IMR-90 (cell line): ENCODE measurements around the gene ETS1. TPM values are rescaled to one million over a fixed set of nuclear protein-coding genes. Genes with fewer than 3 reads are reported as not detected.

Source experiments
- ATAC-seq: fragments of 200-7000 bp; cut with Tn5 transposase; 2 replicates; pipeline ENCODE4 v1.9.1; 2020; ENCODE audit warnings: low read depth, mild to moderate bottlenecking, moderate library complexity
- BruUV-seq: library from RNA; stranded (reverse); fragments of 400-500 nt; replicated peaks from 2 replicates; lab custom pipeline; 2021; lab: Mats Ljungman, UMichigan
- CTCF ChIA-PET: fragments of 300-600 bp; formaldehyde crosslinking; extraction: SDS; loops from one replicate; lab custom pipeline; 2021; ENCODE audit warnings: antibody characterized with exemption; lab: Yijun Ruan, JAX
- POLR2A ChIA-PET: fragments of 300-600 bp; sonication (Branson Sonifier 250); formaldehyde crosslinking; loops from one replicate; lab custom pipeline; 2022; ENCODE audit warnings: antibody characterized with exemption; ENCODE audit not compliant: unreplicated experiment; lab: Charles Lee
- DNase-seq: peaks from one replicate; pipeline ENCODE4 v3.0.0; 2013
- H2AFZ ChIP-seq: replicated peaks from 2 replicates; pipeline ENCODE3; 2013; ENCODE audit warnings: low read length, mild to moderate bottlenecking; ENCODE audit not compliant: poor library complexity
- H2AK5ac ChIP-seq: 2 replicates; pipeline ENCODE4 v1.6.1; 2013; ENCODE audit warnings: low read depth, low read length, inconsistent platforms
- H2AK9ac ChIP-seq: replicated peaks from 2 replicates; pipeline ENCODE3; 2013; ENCODE audit warnings: mild to moderate bottlenecking, low read depth, low read length, moderate library complexity; ENCODE audit not compliant: poor library complexity
- H2BK120ac ChIP-seq: 2 replicates; pipeline ENCODE4 v1.6.1; 2013; ENCODE audit warnings: low read depth, low read length, inconsistent platforms
- H2BK15ac ChIP-seq: 3 replicates; pipeline ENCODE4 v1.6.1; 2013; ENCODE audit warnings: low read depth, low read length, inconsistent platforms
- H2BK20ac ChIP-seq: 2 replicates; pipeline ENCODE4 v1.6.1; 2013; ENCODE audit warnings: low read depth, mild to moderate bottlenecking, inconsistent platforms, low read length, moderate library complexity
- H2BK5ac ChIP-seq: 2 replicates; pipeline ENCODE4 v1.6.1; 2013; ENCODE audit warnings: mild to moderate bottlenecking, low read depth, low read length, inconsistent platforms; ENCODE audit not compliant: poor library complexity, severe bottlenecking
- H3K14ac ChIP-seq: replicated peaks from 2 replicates; pipeline ENCODE4 v1.6.1; 2013; ENCODE audit warnings: low read depth, low read length, inconsistent platforms
- H3K18ac ChIP-seq: 2 replicates; pipeline ENCODE4 v1.6.1; 2013; ENCODE audit warnings: low read depth, low read length, control low read depth
- H3K23ac ChIP-seq: 2 replicates; pipeline ENCODE4 v1.6.1; 2013; ENCODE audit warnings: low read depth, low read length, inconsistent platforms
- H3K27ac ChIP-seq: 2 replicates; pipeline ENCODE4 v1.5.1; 2013; ENCODE audit warnings: mild to moderate bottlenecking, control low read depth, low read length; ENCODE audit not compliant: insufficient read depth
- H3K27me3 ChIP-seq: 2 replicates; pipeline ENCODE4 v1.6.1; 2013; ENCODE audit warnings: low read length; ENCODE audit not compliant: control insufficient read depth, insufficient read depth
- H3K36me3 ChIP-seq: 2 replicates; pipeline ENCODE4 v1.6.1; 2013; ENCODE audit warnings: low read length, mixed read lengths; ENCODE audit not compliant: control insufficient read depth, insufficient read depth
- H3K4ac ChIP-seq: 2 replicates; pipeline ENCODE4 v1.6.1; 2013; ENCODE audit warnings: low read depth, low read length, inconsistent platforms
- H3K4me1 ChIP-seq: 2 replicates; pipeline ENCODE4 v1.6.1; 2013; ENCODE audit warnings: low read length, mixed read lengths; ENCODE audit not compliant: control insufficient read depth, insufficient read depth
- H3K4me2 ChIP-seq: 2 replicates; pipeline ENCODE4 v1.6.1; 2013; ENCODE audit warnings: low read depth, mild to moderate bottlenecking, control low read depth, low read length, moderate library complexity
- H3K4me3 ChIP-seq: 2 replicates; pipeline ENCODE4 v1.5.1; 2013; ENCODE audit warnings: low read depth, mild to moderate bottlenecking, control low read depth, low read length, moderate library complexity; ENCODE audit not compliant: insufficient read depth
- H3K56ac ChIP-seq: 2 replicates; pipeline ENCODE4 v1.6.1; 2013; ENCODE audit warnings: low read length, inconsistent platforms; ENCODE audit not compliant: insufficient read depth; ENCODE audit errors: extremely low read depth
- H3K79me1 ChIP-seq, 2 experiments: 2 replicates each; pipeline ENCODE4 v1.6.1; 2013; ENCODE audit warnings: low read length in 2 of 2, inconsistent platforms in 1 of 2, low read depth in 1 of 2
- H3K9ac ChIP-seq: 2 replicates; pipeline ENCODE4 v1.6.1; 2013; ENCODE audit warnings: low read depth, low read length, control low read depth
- H3K9me1 ChIP-seq: 2 replicates; pipeline ENCODE4 v1.6.1; 2013; ENCODE audit warnings: low read length, inconsistent platforms; ENCODE audit not compliant: insufficient read depth
- H3K9me3 ChIP-seq: 2 replicates; pipeline ENCODE4 v1.6.1; 2013; ENCODE audit warnings: low read length; ENCODE audit not compliant: control insufficient read depth, insufficient read depth
- H4K20me1 ChIP-seq: 2 replicates; pipeline ENCODE4 v1.6.1; 2013; ENCODE audit warnings: low read length, inconsistent platforms; ENCODE audit not compliant: insufficient read depth
- H4K5ac ChIP-seq: 2 replicates; pipeline ENCODE4 v1.6.1; 2013; ENCODE audit warnings: mild to moderate bottlenecking, low read depth, low read length, control low read depth
- H4K8ac ChIP-seq, 2 experiments: 2 replicates each; pipeline ENCODE4 v1.6.1; 2013; ENCODE audit warnings: low read depth in 2 of 2, low read length in 2 of 2, control low read depth in 1 of 2, inconsistent platforms in 1 of 2
- H4K91ac ChIP-seq: 2 replicates; pipeline ENCODE4 v1.6.1; 2013; ENCODE audit warnings: low read depth, low read length, inconsistent platforms; ENCODE audit not compliant: insufficient read depth
- CEBPB ChIP-seq: IDR thresholded peaks from 2 replicates; pipeline ENCODE4 v1.6.1; 2012; ENCODE audit warnings: low read depth, low read length, improper control_type of control experiment
- FOS ChIP-seq: fragments of 150-350 bp; IDR thresholded peaks from 2 replicates; pipeline ENCODE4 v1.6.1; 2016; ENCODE audit warnings: low read depth, low read length
- MXI1 ChIP-seq: IDR thresholded peaks from 2 replicates; pipeline ENCODE4 v1.6.1; 2012; ENCODE audit warnings: low read depth, mild to moderate bottlenecking, low read length, moderate library complexity, borderline replicate concordance
- WGBS, 2 experiments: methylation state at CpG; one replicate each; pipeline versions ENCODE4 v1.1.5 to v1.1.7; 2013; ENCODE audit warnings: missing lambda C conversion rate in 2 of 2; ENCODE audit not compliant: insufficient read length in 1 of 2; ENCODE audit errors: extremely low coverage in 2 of 2; 5-methylcytosine and 5-hydroxymethylcytosine counted together
- dilution Hi-C: fragments of 300-500 bp; cut with HindIII; formaldehyde crosslinking; loops from one replicate; pipeline ENCODE4 v1.14.3; 2018; ENCODE audit warnings: low sequenced_read_pairs; ENCODE audit not compliant: unreplicated experiment
- in situ Hi-C: fragments of 300-500 bp; cut with MboI; formaldehyde crosslinking; loops from 3 replicates; pipeline ENCODE4 v1.14.3; 2019; ENCODE audit warnings: low sequenced_read_pairs, inconsistent platforms, mixed read lengths
- intact Hi-C: fragments of 100-400 bp; cut with micrococcal nuclease; formaldehyde crosslinking; loops from 2 replicates; pipeline ENCODE4 v1.10.0; 2022
- microRNA-seq, 2 experiments: library from miRNA; stranded (forward) in 1 of 2; unstranded in 1 of 2; fragments of 10-50 nt in 1 of 2; fragments of <30 nt in 1 of 2; gene quantifications in 1 of 2; microRNA quantifications in 1 of 2; one replicate each; pipeline versions ENCODE3 to v1.1.0; 2013 to 2020; ENCODE audit not compliant: insufficient read depth in 1 of 2, insufficient read length in 1 of 2, unreplicated experiment in 1 of 2
- polyA plus RNA-seq, 3 experiments: library from polyadenylated mRNA; depleted of rRNA; stranded (reverse); fragments of >200 nt; gene quantifications; 2 replicates each; pipeline ENCODE4 v1.2.3, GENCODE V29; 2012; ENCODE audit warnings: low replicate concordance in 1 of 3
- small RNA-seq, 5 experiments: library from RNA; depleted of rRNA; stranded (forward); fragments of <200 nt; gene quantifications; one replicate each; pipeline ENCODE3, GENCODE V24; 2012
- total RNA-seq: library from RNA; depleted of rRNA; stranded (reverse); fragments of >200 nt; gene quantifications from 2 replicates; pipeline ENCODE4 v1.2.3, GENCODE V29; 2012; rRNA removed

ETS1 gene
- total and polyA plus RNA-seq, 2 of the 4 experiments (the other 2 are of a cell fraction) = 41.2 to 56.3 TPM

DNA sequence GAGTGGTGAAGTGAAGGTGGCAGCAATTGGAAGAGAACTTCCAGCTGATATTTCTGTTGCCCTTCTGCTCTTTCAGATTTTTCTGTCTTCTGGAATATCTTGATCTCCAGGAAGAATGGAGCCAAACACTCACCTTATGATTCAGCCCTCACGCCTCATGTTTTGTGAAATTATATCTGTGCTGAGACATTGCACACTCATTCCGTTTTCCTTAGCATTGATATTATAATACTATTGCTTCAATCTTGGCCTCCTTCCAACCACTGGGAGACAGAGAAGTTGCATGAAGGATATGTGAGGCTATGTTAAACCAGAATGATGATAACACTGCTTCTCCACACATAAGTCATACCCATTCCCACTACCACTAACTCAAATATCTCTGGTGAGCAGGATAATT lies 177.9 kb downstream of the ETS1 start:
- no peak overlapping the region for H2AFZ ChIP-seq
- peak; percentile 94 for DNase-seq
- in situ Hi-C loops = loop anchor here (25.0 kb wide), 1 partner anchor 372 kb away; no protein-coding TSS in a partner anchor
- ChIA-PET POLR2A (no interaction called here), CTCF (no interaction called here)
- no peak overlapping the region for H4K5ac ChIP-seq
- H2BK20ac ChIP-seq = no peak overlapping the region
- TF ChIP-seq CEBPB (peak; percentile 87), MXI1 (no peak), FOS (peak; percentile 25; the same call in 1 of the 2 replicates)
- peaks cover 7% of the 10 kb centered on the region; the same call in 1 of the 2 replicates for H3K9me1 ChIP-seq
- H3K23ac ChIP-seq = 0 out of 2 replicates have a peak overlapping the region, but pooled peaks have one; percentile 4
- no TSS peak for BruUV-seq
- H3K9me3 ChIP-seq = no peaks in the 10 kb centered on the region
- H2AK9ac ChIP-seq = no peak overlapping the region
- no peak overlapping the region for H2BK5ac ChIP-seq
- peaks cover 19% of the 10 kb centered on the region for H3K4me1 ChIP-seq
- H3K18ac ChIP-seq = peak overlapping the region; percentile 7; the same call in 1 of the 2 replicates
- H3K56ac ChIP-seq = no peak overlapping the region
- no peak overlapping the region for H2BK120ac ChIP-seq
- H4K20me1 ChIP-seq = no peaks in the 10 kb centered on the region
- H4K8ac ChIP-seq = no peak overlapping the region
- H3K9ac ChIP-seq = no peak overlapping the region
- no peak overlapping the region for H3K14ac ChIP-seq
- H3K79me1 ChIP-seq = no peaks in the 10 kb centered on the region
- dilution Hi-C loops = no loop called here
- H3K4me3 ChIP-seq = no peak overlapping the region
- peak; percentile 25 for ATAC-seq
- H3K4ac ChIP-seq = no peak overlapping the region
- intact Hi-C loops = loop anchor here (5.0 kb wide), 1 partner anchor 108 kb away; no protein-coding TSS in a partner anchor
- H2BK15ac ChIP-seq = 0 out of 3 replicates have a peak overlapping the region, but pooled peaks have one; percentile 13
- no peaks in the 10 kb centered on the region for H3K27me3 ChIP-seq
- WGBS, 2 experiments = no CpG with 5 or more reads among the region's 2 CpGs
- H3K4me2 ChIP-seq = no peak overlapping the region
- no peak overlapping the region for H4K91ac ChIP-seq
- H3K27ac ChIP-seq = no peak overlapping the region
- H2AK5ac ChIP-seq = no peak overlapping the region
- no peaks in the 10 kb centered on the region for H3K36me3 ChIP-seq

Small RNA genes within 50 kb of the gene (microRNA-seq; reads per million reads assigned to microRNA genes)
- gene MIR6090 = 0 reads per million in 2 experiments

Small RNA genes within 50 kb of the gene (small RNA-seq; reads per million reads assigned to genes)
- 0 reads per million in 5 experiments for gene MIR6090

Other genes starting within 250 kb of the ETS1 start
- 11.5 and 13.3 TPM in 2 replicates for gene FLI1, start 106.5 kb upstream of the ETS1 start, total RNA-seq
- gene FLI1, start 106.5 kb upstream of the ETS1 start, polyA plus RNA-seq (2012; rRNA removed) = 14.2 and 20.9 TPM in 2 replicates